ENCODE data around the gene C20orf202.
"Not testable (repeated sequence)": the region's sequence is repeated elsewhere in the genome, so short reads cannot be mapped to it uniquely, and the experiment has no call there.

The C20orf202 gene

GRCh38 chr20:1242530-1242929 lies 39.3 kb downstream of the C20orf202 start:
- DNase-seq (ENCODE audit: low read depth in 1 of 2, low spot score in 1 of 2) = no peak

DNA sequence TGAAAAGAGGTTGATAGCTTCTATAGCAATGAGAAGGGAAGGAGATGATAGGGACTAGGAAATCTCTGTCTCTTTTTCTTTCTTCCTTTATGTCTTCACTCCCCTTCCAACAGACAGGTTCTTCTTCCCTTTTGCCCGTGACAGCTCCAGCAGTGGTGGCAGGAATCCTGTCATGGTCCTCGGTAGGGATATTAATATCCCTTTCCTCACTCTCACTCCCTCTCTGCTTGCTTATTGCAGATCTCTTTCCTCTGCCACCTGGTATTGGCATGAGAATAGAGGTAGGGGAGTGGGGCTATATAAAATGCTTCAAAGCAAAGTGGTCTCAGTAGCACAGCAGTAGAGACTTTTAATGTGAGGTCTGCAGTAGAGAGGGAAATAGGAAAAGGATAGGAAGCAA lies 42.3 kb downstream of the C20orf202 start:
- no peak for DNase-seq (ENCODE audit: low read depth in 1 of 2, low spot score in 1 of 2)

DNA sequence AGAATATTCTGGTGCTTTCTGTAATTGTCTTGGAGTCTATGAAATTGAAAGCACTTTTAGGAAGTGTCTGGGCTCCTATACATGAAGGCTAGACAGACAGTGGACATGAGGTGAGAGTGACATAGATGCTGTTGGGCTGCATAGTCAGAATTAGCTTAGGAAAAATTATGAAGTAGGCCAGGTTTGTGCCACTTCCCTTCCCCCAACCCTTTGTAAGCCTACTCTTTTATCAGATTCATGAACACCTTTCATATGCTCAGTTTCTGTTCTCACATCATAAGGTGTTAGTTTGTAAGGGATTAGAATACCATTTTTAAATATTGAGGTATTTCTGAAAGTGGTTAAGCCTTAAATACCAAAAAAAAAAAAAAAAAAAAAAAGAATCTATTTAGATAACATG lies 44.4 kb downstream of the C20orf202 start:
- DNase-seq (ENCODE audit: low read depth in 1 of 2, low spot score in 1 of 2) = no peak

DNA sequence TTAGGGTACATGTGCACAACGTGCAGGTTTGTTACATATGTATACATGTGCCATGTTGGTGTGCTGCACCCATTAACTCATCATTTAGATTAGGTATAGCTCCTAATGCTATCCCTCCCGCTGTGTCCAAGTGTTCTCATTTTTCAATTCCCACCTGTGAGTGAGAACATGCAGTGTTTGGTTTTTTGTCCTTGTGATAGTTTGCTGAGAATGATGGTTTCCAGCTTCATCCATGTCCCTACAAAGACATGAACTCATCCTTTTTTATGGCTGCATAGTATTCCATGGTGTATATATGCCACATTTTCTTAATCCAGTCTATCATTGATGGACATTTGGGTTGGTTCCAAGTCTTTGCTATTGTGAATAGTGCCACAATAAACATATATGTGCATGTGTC lies 47.0 kb downstream of the C20orf202 start:
- DNase-seq (ENCODE audit: low read depth in 1 of 2, low spot score in 1 of 2) = not testable (repeated sequence)

- no peak for DNase-seq (ENCODE audit: low read depth in 1 of 2, low spot score in 1 of 2)
These were observed 49.2 kb downstream of the C20orf202 start for GRCh38 chr20:1252416-1252815.

- no peak for DNase-seq (ENCODE audit: low read depth in 1 of 2, low spot score in 1 of 2)
These were observed 51.0 kb downstream of the C20orf202 start for GRCh38 chr20:1254254-1254653.

GRCh38 chr20:1255675-1256074 lies 52.4 kb downstream of the C20orf202 start:
- DNase-seq (ENCODE audit: low read depth in 1 of 2, low spot score in 1 of 2) = no peak
